H1 (cell line): ENCODE measurements around the gene FAM181A.

ENCODE experiments used
- CEBPB ChIP-seq: IDR thresholded peaks from 2 replicates; pipeline ENCODE4 v1.6.1; 2012; ENCODE audit warnings: low read depth, low read length
- CHD2 ChIP-seq: IDR thresholded peaks from 2 replicates; pipeline ENCODE4 v1.6.1; 2012; ENCODE audit warnings: low read length, improper control_type of control experiment
- KDM1A ChIP-seq: fragments of 200-600, 300-600 bp; sonication (generic); IDR thresholded peaks from 2 replicates; pipeline ENCODE4 v1.7.1; 2016; ENCODE audit warnings: mild to moderate bottlenecking, low read length, borderline replicate concordance
- MAX ChIP-seq: IDR thresholded peaks from 2 replicates; pipeline ENCODE4 v1.6.1; 2012; ENCODE audit warnings: inconsistent platforms
- RAD21 ChIP-seq, 2 experiments: IDR thresholded peaks in 1 of 2; conservative IDR thresholded peaks in 1 of 2; 2 replicates each; pipeline ENCODE4 v1.6.1; 2011; ENCODE audit warnings: low read depth in 2 of 2, low read length in 2 of 2, improper control_type of control experiment in 1 of 2, inconsistent platforms in 1 of 2, mild to moderate bottlenecking in 1 of 2, moderate library complexity in 1 of 2
- RXRA ChIP-seq: IDR thresholded peaks from 2 replicates; pipeline ENCODE4 v1.6.1; 2011; ENCODE audit warnings: low read depth, mild to moderate bottlenecking, low read length, moderate library complexity; ENCODE audit not compliant: insufficient read depth
- SIX5 ChIP-seq: IDR thresholded peaks from 2 replicates; pipeline ENCODE4 v1.6.1; 2011; ENCODE audit warnings: mild to moderate bottlenecking, low read depth, low read length
- TAF1 ChIP-seq: IDR thresholded peaks from 2 replicates; pipeline ENCODE4 v1.6.1; 2011; ENCODE audit warnings: mild to moderate bottlenecking, low read depth, low read length
- TEAD4 ChIP-seq: IDR thresholded peaks from 2 replicates; pipeline ENCODE4 v1.6.1; 2012; ENCODE audit warnings: low read depth, low read length, inconsistent platforms, mixed read lengths

GRCh38 chr14:93930989-93931307 is 3.8 kb downstream of the FAM181A start:
- TF ChIP-seq KDM1A (no peak), RXRA (no peak), MAX (no peak), TAF1 (no peak), SIX5 (no peak), TEAD4 (no peak), RAD21 (IDR thresholded peaks at IDR 0.05 in 1 of 2, conservative IDR thresholded peaks at IDR 0.05 in 1 of 2; ENCODE audit: low read depth in 2 of 2, low read length in 2 of 2) (no peak), CEBPB (no peak), CHD2 (no peak)
